DND-41 (cell line): Measurements from ENCODE around the gene LTBP1.

Source experiments
- CTCF ChIP-seq: IDR thresholded peaks from 2 replicates; pipeline ENCODE4 v1.5.1; 2012; ENCODE audit warnings: borderline replicate concordance, low read length, moderate library complexity, mild to moderate bottlenecking; ENCODE audit not compliant: poor library complexity, severe bottlenecking; ENCODE audit errors: extremely low read depth
- EZH2 ChIP-seq: IDR thresholded peaks from 3 replicates; pipeline ENCODE4 v1.6.1; 2012; ENCODE audit warnings: borderline replicate concordance, low read depth, mild to moderate bottlenecking, moderate library complexity, low read length, inconsistent platforms; ENCODE audit not compliant: severe bottlenecking

GRCh38 chr2:33241072-33241471, 294.3 kb downstream of the LTBP1 start:
- TF ChIP-seq CTCF (no peak), EZH2 (no peak)
